ENCODE measurements around the gene PRLR. TPM values are rescaled to one million over a fixed set of nuclear protein-coding genes. Genes with fewer than 3 reads are reported as not detected.
"Not testable (repeated sequence)": the region's sequence is repeated elsewhere in the genome, so short reads cannot be mapped to it uniquely, and the experiment has no call there.

The PRLR gene
- total RNA-seq, 2 experiments from 2014 or later: 0.02 TPM; not detected in 1

GRCh38 chr5:35112300-35112699 is 118.0 kb downstream of the PRLR start:
- POLR2A ChIA-PET: no interaction called here
- Mint-ChIP-seq H3K27me3 (peaks cover 39% of the 10 kb centered on the region), H3K4me3 (no peak overlapping the region), H3K27ac (no peak overlapping the region), H3K36me3 (ENCODE audit: low read depth) (no peaks in the 10 kb centered on the region), H3K9me3 (ENCODE audit: low read depth) (peaks cover 2% of the 10 kb centered on the region), H3K4me1 (no peaks in the 10 kb centered on the region)
- CTCF ChIA-PET: no interaction called here
- intact Hi-C loops (cut with DNase I, micrococcal nuclease): no loop called here
- DNase-seq (no peak), ATAC-seq (no peak)

GRCh38 chr5:35104550-35104949 is 125.7 kb downstream of the PRLR start:
- H3K4me3 Mint-ChIP-seq; DNase-seq; H3K9me3 Mint-ChIP-seq (ENCODE audit: low read depth); intact Hi-C loops (cut with DNase I, micrococcal nuclease); H3K27ac Mint-ChIP-seq; H3K4me1 Mint-ChIP-seq; POLR2A ChIA-PET; H3K36me3 Mint-ChIP-seq (ENCODE audit: low read depth); ATAC-seq: not testable (repeated sequence)
- CTCF ChIA-PET: interaction anchor here (0.6 kb wide), 1 partner anchor 14 kb away, joined by 3 read pairs; no protein-coding TSS in a partner anchor
- peaks cover 49% of the 10 kb centered on the region for H3K27me3 Mint-ChIP-seq

DNA sequence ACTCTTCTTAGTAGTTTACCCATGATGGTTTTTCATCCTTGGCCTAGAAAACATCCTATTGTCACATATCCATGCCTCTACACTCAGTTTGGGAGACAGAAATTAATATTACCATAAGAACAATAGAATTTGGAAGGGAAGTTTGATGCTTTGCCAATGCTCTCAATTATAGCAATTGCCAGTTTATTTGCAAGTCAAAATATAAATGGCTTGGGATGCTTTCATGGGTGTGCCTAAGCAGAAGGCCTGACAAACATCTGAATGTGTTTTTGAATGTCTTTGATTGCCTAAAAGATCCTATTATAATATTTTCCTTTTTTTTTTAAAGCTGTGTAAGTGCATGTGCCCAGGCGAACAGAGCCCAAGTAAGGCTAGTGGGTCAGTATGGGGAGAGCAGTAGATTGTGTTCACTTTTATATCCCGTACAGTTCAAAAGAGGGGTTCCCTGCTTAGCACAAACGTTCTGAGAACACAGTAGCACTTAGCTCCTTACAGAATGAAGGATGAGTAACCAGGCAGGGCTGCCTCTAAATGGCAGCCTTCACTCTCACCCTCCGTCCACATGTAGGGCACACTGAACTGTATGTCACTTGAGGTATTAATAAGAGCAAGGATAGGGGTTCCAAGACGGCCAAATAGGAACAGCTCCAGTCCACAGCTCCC is 126.5 kb downstream of the PRLR start:
- Mint-ChIP-seq H3K9me3 (ENCODE audit: low read depth) (peaks cover 2% of the 10 kb centered on the region), H3K27me3 (peaks cover 44% of the 10 kb centered on the region), H3K27ac (no peak overlapping the region), H3K4me1 (no peaks in the 10 kb centered on the region), H3K36me3 (ENCODE audit: low read depth) (no peaks in the 10 kb centered on the region), H3K4me3 (no peak overlapping the region)
- DNase-seq: no peak
- ChIA-PET CTCF (interaction anchor here (0.6 to 0.9 kb wide), 3 partner anchors 18 to 1232 kb away, joined by 3 to 4 read pairs (median 3); no protein-coding TSS in a partner anchor), POLR2A (no interaction called here)
- ATAC-seq: no peak
- intact Hi-C loops (cut with DNase I, micrococcal nuclease): no loop called here

DNA sequence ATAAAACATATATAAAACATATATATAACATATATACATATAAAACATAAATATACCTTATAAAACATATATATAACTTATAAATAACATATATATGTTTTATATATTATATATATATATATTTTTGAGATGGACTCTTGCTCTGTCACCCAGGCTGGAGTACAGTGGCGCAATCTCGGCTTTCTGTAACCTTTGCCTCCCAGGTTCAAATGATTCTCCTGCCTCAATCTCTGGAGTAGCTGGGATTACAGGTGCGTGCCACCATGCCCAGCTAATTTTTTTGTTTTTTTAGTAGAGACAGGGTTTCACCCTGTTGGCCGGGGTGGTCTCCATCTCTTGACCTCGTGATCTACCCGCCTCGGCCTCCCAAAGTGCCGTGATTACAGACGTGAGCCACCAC is 128.6 kb downstream of the PRLR start:
- intact Hi-C loops (cut with DNase I, micrococcal nuclease); POLR2A ChIA-PET; H3K9me3 Mint-ChIP-seq (ENCODE audit: low read depth); H3K36me3 Mint-ChIP-seq (ENCODE audit: low read depth); DNase-seq; H3K4me3 Mint-ChIP-seq; H3K4me1 Mint-ChIP-seq; ATAC-seq; H3K27ac Mint-ChIP-seq: not testable (repeated sequence)
- CTCF ChIA-PET: interaction anchor here (0.7 kb wide), 1 partner anchor 849 kb away, joined by 5 read pairs; no protein-coding TSS in a partner anchor
- H3K27me3 Mint-ChIP-seq: peaks cover 33% of the 10 kb centered on the region

- no peaks in the 10 kb centered on the region for H3K36me3 Mint-ChIP-seq (ENCODE audit: low read depth)
- no peak for DNase-seq
- peaks cover 31% of the 10 kb centered on the region for H3K27me3 Mint-ChIP-seq
- no peak overlapping the region for H3K4me3 Mint-ChIP-seq
- intact Hi-C loops (cut with DNase I, micrococcal nuclease): no loop called here
- POLR2A ChIA-PET: no interaction called here
- no peaks in the 10 kb centered on the region for H3K4me1 Mint-ChIP-seq
- CTCF ChIA-PET: no interaction called here
- no peak for ATAC-seq
- H3K9me3 Mint-ChIP-seq (ENCODE audit: low read depth): no peaks in the 10 kb centered on the region
- H3K27ac Mint-ChIP-seq: no peak overlapping the region
These were observed 129.3 kb downstream of the PRLR start for GRCh38 chr5:35101016-35101415.

- DNase-seq (no peak), ATAC-seq (no peak)
- ChIA-PET CTCF (interaction anchor here (0.6 to 1.1 kb wide), 2 partner anchors 9 to 20 kb away, joined by 3 to 5 read pairs; no protein-coding TSS in a partner anchor), POLR2A (interaction anchor here (0.6 to 1.2 kb wide), 2 partner anchors 541 to 1674 kb away, joined by 3 to 4 read pairs; no protein-coding TSS in a partner anchor)
- no peaks in the 10 kb centered on the region for H3K36me3 Mint-ChIP-seq (ENCODE audit: low read depth)
- H3K27me3 Mint-ChIP-seq: peaks cover 19% of the 10 kb centered on the region
- H3K4me3 Mint-ChIP-seq: no peak overlapping the region
- H3K27ac Mint-ChIP-seq: no peak overlapping the region
- no peaks in the 10 kb centered on the region for H3K9me3 Mint-ChIP-seq (ENCODE audit: low read depth)
- peaks cover 3% of the 10 kb centered on the region for H3K4me1 Mint-ChIP-seq
- intact Hi-C loops (cut with DNase I, micrococcal nuclease): no loop called here
These were observed 132.1 kb downstream of the PRLR start for GRCh38 chr5:35098214-35098613.

DNA sequence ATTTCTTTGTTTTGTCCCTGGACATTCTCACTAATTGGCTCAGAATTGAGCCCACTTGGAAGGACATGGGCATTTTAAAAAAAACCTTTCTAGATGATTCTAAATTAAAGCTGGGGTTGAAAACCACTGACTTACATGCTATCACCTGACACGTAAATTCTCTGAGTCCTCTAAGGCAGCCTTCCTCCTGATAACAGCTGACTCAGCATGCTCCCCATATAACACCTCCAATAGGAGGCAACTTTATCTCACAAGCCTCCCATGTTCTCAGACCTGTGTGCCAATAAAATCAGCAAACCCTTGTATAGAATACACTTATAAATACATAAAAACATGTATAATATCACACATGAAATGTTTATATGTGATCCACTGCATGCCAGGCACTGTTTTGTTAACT is 133.4 kb downstream of the PRLR start:
- Mint-ChIP-seq H3K4me3 (no peak overlapping the region), H3K4me1 (peaks cover 3% of the 10 kb centered on the region), H3K27ac (no peak overlapping the region), H3K27me3 (peaks cover 13% of the 10 kb centered on the region), H3K9me3 (ENCODE audit: low read depth) (no peaks in the 10 kb centered on the region), H3K36me3 (ENCODE audit: low read depth) (no peaks in the 10 kb centered on the region)
- ChIA-PET POLR2A (no interaction called here), CTCF (no interaction called here)
- DNase-seq (no peak), ATAC-seq (no peak)
- intact Hi-C loops (cut with DNase I, micrococcal nuclease): no loop called here

GRCh38 chr5:35096216-35096615 is 134.1 kb downstream of the PRLR start:
- ATAC-seq (no peak), DNase-seq (no peak)
- Mint-ChIP-seq H3K4me1 (peaks cover 3% of the 10 kb centered on the region), H3K27me3 (peaks cover 12% of the 10 kb centered on the region), H3K4me3 (no peak overlapping the region), H3K36me3 (ENCODE audit: low read depth) (no peaks in the 10 kb centered on the region), H3K9me3 (ENCODE audit: low read depth) (no peaks in the 10 kb centered on the region), H3K27ac (no peak overlapping the region)
- POLR2A ChIA-PET: no interaction called here
- CTCF ChIA-PET: no interaction called here
- intact Hi-C loops (cut with DNase I, micrococcal nuclease): no loop called here

DNA sequence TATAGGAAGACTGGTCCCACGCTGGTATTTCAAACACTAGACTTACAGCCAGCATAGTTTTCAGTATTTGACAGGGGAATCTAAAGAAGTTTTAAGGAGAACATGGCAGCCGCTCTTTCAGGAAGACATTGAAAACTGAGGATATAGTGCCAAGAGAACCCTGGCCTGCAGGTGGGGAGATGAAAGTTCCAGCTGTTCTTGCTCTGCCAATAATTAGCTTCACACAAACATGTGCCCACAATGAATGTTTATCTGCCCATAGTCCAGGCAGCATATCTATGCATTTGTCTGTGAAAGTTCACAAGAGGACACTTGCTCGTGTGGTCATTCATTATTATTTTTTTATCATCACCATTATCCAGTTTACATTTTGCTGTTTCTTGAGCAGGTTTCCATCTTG is 134.9 kb downstream of the PRLR start:
- Mint-ChIP-seq H3K27me3 (peaks cover 10% of the 10 kb centered on the region), H3K36me3 (ENCODE audit: low read depth) (no peaks in the 10 kb centered on the region), H3K9me3 (ENCODE audit: low read depth) (no peaks in the 10 kb centered on the region), H3K4me1 (peaks cover 3% of the 10 kb centered on the region), H3K27ac (no peak overlapping the region), H3K4me3 (no peak overlapping the region)
- ChIA-PET CTCF (interaction anchor here (0.5 kb wide), 1 partner anchor 22 kb away, joined by 3 read pairs; no protein-coding TSS in a partner anchor), POLR2A (no interaction called here)
- intact Hi-C loops (cut with DNase I, micrococcal nuclease): no loop called here
- ATAC-seq (no peak), DNase-seq (no peak)

DNA sequence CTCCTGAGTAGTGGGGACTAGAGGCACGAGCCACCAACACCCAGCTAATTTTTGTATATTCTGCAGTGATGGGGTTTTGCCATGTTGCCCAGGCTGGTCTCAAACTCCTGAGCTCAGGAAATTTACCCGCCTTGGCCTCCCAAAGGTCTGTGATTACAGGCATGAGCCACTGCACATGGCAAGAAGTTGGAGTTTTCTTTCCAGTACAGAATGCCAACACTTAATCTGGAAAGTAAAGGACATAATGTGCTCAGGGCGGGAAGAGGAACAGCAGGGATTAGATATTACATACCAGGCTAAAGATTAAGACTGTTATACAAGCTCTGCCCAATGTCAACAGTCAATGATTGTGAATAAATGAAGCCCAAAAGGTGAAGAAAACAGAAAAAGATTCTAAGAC is 135.3 kb downstream of the PRLR start:
- peaks cover 3% of the 10 kb centered on the region for H3K4me1 Mint-ChIP-seq
- no peak overlapping the region for H3K4me3 Mint-ChIP-seq
- DNase-seq (no peak), ATAC-seq (no peak)
- no peak overlapping the region for H3K27ac Mint-ChIP-seq
- H3K36me3 Mint-ChIP-seq (ENCODE audit: low read depth): no peaks in the 10 kb centered on the region
- H3K27me3 Mint-ChIP-seq: peaks cover 10% of the 10 kb centered on the region
- intact Hi-C loops (cut with DNase I, micrococcal nuclease): no loop called here
- CTCF ChIA-PET: interaction anchor here (0.5 to 0.6 kb wide), 2 partner anchors 17 to 23 kb away, joined by 3 read pairs; no protein-coding TSS in a partner anchor
- no peaks in the 10 kb centered on the region for H3K9me3 Mint-ChIP-seq (ENCODE audit: low read depth)
- POLR2A ChIA-PET: no interaction called here

- no peaks in the 10 kb centered on the region for H3K36me3 Mint-ChIP-seq (ENCODE audit: low read depth)
- CTCF ChIA-PET: interaction anchor here (1.1 kb wide), 1 partner anchor 90 kb away, joined by 3 read pairs; no protein-coding TSS in a partner anchor
- POLR2A ChIA-PET: no interaction called here
- DNase-seq (no peak), ATAC-seq (no peak)
- peaks cover 3% of the 10 kb centered on the region for H3K4me1 Mint-ChIP-seq
- no peak overlapping the region for H3K4me3 Mint-ChIP-seq
- H3K27ac Mint-ChIP-seq: no peak overlapping the region
- H3K9me3 Mint-ChIP-seq (ENCODE audit: low read depth): no peaks in the 10 kb centered on the region
- H3K27me3 Mint-ChIP-seq: peaks cover 10% of the 10 kb centered on the region
- intact Hi-C loops (cut with DNase I, micrococcal nuclease): no loop called here
These were observed 137.6 kb downstream of the PRLR start for GRCh38 chr5:35092703-35093102.

DNA sequence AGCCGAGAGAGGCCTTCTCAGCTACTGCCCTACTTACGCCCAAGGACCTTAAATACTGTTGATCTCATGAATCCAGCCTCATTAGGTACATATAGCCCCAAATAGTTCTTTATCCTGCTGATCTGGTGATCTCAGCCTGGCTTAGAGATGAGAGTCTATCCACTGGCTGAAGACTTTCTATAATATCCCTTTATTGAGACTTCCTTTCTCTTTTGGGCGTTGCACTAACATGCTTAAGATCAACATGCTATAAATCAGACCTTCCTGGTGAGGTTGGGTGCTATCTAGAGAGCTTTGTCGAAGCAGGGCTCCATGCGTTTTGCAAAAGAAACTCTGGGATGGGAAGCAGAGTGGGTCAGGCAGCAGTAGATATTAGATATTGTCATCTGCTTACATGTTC is 138.6 kb downstream of the PRLR start:
- ATAC-seq (no peak), DNase-seq (no peak)
- peaks cover 8% of the 10 kb centered on the region for H3K27me3 Mint-ChIP-seq
- H3K4me1 Mint-ChIP-seq: peaks cover 3% of the 10 kb centered on the region
- ChIA-PET CTCF (no interaction called here), POLR2A (no interaction called here)
- H3K36me3 Mint-ChIP-seq (ENCODE audit: low read depth): no peaks in the 10 kb centered on the region
- no peaks in the 10 kb centered on the region for H3K9me3 Mint-ChIP-seq (ENCODE audit: low read depth)
- intact Hi-C loops (cut with DNase I, micrococcal nuclease): loop anchor here in 1 of 2 experiments (2.0 kb wide), 1 partner anchor 345 kb away; no protein-coding TSS in a partner anchor
- H3K27ac Mint-ChIP-seq: no peak overlapping the region
- H3K4me3 Mint-ChIP-seq: no peak overlapping the region

All from activated CD4-positive, alpha-beta T cell treated with anti-CD3 and anti-CD28 coated beads for 36 hours (primary cell).